Endothelial cell of umbilical vein (primary cell): ENCODE data around the gene GSTO2. TPM values are rescaled to one million over a fixed set of nuclear protein-coding genes. Genes with fewer than 3 reads are reported as not detected.

Experiments
- BruUV-seq: library from RNA; stranded (reverse); fragments of 400-500 nt; replicated peaks from 2 replicates; lab custom pipeline; 2021; lab: Mats Ljungman, UMichigan
- CTCF ChIA-PET: fragments of 300-600, 350-600 bp; sonication (Branson Sonifier 250); formaldehyde crosslinking; loops from one replicate; lab custom pipeline; 2021; ENCODE audit warnings: antibody characterized with exemption, inconsistent platforms; lab: Charles Lee
- POLR2A ChIA-PET: fragments of 300-600, 350-600 bp; sonication (Branson Sonifier 250); formaldehyde crosslinking; loops from one replicate; lab custom pipeline; 2021; ENCODE audit warnings: antibody characterized with exemption, inconsistent platforms; lab: Charles Lee
- DNase-seq: peaks from one replicate; pipeline ENCODE4 v3.0.0-alpha.2; 2011; ENCODE audit warnings: low read depth, low spot score
- FAIRE-seq: peaks from 2 replicates; lab custom pipeline; 2011; peaks lifted over from hg19 to GRCh38; lab: Jason Lieb, UNC
- H2AFZ ChIP-seq: 2 replicates; pipeline ENCODE4 v1.6.0; 2012; ENCODE audit warnings: low read depth, low read length, control low read depth, inconsistent platforms
- H3K27ac ChIP-seq: 2 replicates; pipeline ENCODE4 v1.5.1; 2011; ENCODE audit warnings: low read depth, mild to moderate bottlenecking, control low read depth, low read length, moderate library complexity; ENCODE audit not compliant: insufficient read depth
- H3K27me3 ChIP-seq, 2 experiments: 2 replicates each; pipeline versions ENCODE4 v1.6.0 to v1.6.1; 2011; ENCODE audit warnings: low read length in 2 of 2, mixed read lengths in 1 of 2; ENCODE audit not compliant: control insufficient read depth in 2 of 2, insufficient read depth in 2 of 2
- H3K36me3 ChIP-seq, 2 experiments: 2 replicates in 1 of 2; 3 replicates in 1 of 2; pipeline ENCODE4 v1.5.1; 2011; ENCODE audit warnings: low read length in 2 of 2, mild to moderate bottlenecking in 1 of 2, moderate library complexity in 1 of 2; ENCODE audit not compliant: control insufficient read depth in 2 of 2, insufficient read depth in 2 of 2; ENCODE audit errors: extremely low read depth in 1 of 2
- H3K4me1 ChIP-seq: 3 replicates; pipeline ENCODE4 v1.5.1; 2011; ENCODE audit warnings: mild to moderate bottlenecking, low read length; ENCODE audit not compliant: control insufficient read depth, insufficient read depth; ENCODE audit errors: extremely low read depth
- H3K4me2 ChIP-seq: 2 replicates; pipeline ENCODE4 v1.6.1; 2011; ENCODE audit warnings: low read length, control low read depth, mixed read lengths; ENCODE audit not compliant: insufficient read depth
- H3K4me3 ChIP-seq, 3 experiments: fragments of 200-600 bp in 1 of 3; sonication (generic), shearing (Covaris generic) in 1 of 3; replicated peaks in 1 of 3; 2 replicates each; pipeline ENCODE4 v1.5.1; 2011 to 2016; ENCODE audit warnings: control low read depth in 3 of 3, low read length in 3 of 3, mild to moderate bottlenecking in 2 of 3, inconsistent platforms in 1 of 3, low read depth in 1 of 3, moderate library complexity in 1 of 3; ENCODE audit not compliant: insufficient read depth in 1 of 3
- H3K79me2 ChIP-seq: 2 replicates; pipeline ENCODE4 v1.6.0; 2012; ENCODE audit warnings: low read length, inconsistent platforms; ENCODE audit not compliant: control insufficient read depth, insufficient read depth
- H3K9ac ChIP-seq: replicated peaks from 2 replicates; pipeline ENCODE3; 2011; ENCODE audit warnings: low read length, control low read depth; ENCODE audit not compliant: insufficient read depth; ENCODE audit errors: extremely low read depth
- H3K9me1 ChIP-seq: replicated peaks from 3 replicates; pipeline ENCODE4 v1.6.0; 2011; ENCODE audit warnings: mild to moderate bottlenecking, low read length; ENCODE audit not compliant: control insufficient read depth, insufficient read depth; ENCODE audit errors: extremely low read depth
- H3K9me3 ChIP-seq: replicated peaks from 2 replicates; pipeline ENCODE4 v1.5.1; 2012; ENCODE audit warnings: low read length, inconsistent platforms; ENCODE audit not compliant: control insufficient read depth, insufficient read depth
- H4K20me1 ChIP-seq: replicated peaks from 2 replicates; pipeline ENCODE3; 2011; ENCODE audit warnings: mild to moderate bottlenecking, low read length; ENCODE audit not compliant: control insufficient read depth, insufficient read depth; ENCODE audit errors: extremely low read depth
- CTCF ChIP-seq, 2 donors: IDR thresholded peaks; 1 replicate in 1 of 2; 2 replicates in 1 of 2; pipeline ENCODE4 v1.5.1; 2011; ENCODE audit warnings: low read length in 2 of 2, mild to moderate bottlenecking in 2 of 2, moderate library complexity in 2 of 2, control low read depth in 1 of 2, inconsistent platforms in 1 of 2, low read depth in 1 of 2; ENCODE audit not compliant: insufficient read depth in 1 of 2; ENCODE audit errors: extremely low read depth in 1 of 2
- EZH2 ChIP-seq: IDR thresholded peaks from 2 replicates; pipeline ENCODE4 v1.6.1; 2012; ENCODE audit warnings: borderline replicate concordance, low read depth, mild to moderate bottlenecking, moderate library complexity, low read length, inconsistent platforms; ENCODE audit not compliant: severe bottlenecking
- FOS ChIP-seq: IDR thresholded peaks from 2 replicates; pipeline ENCODE4 v1.6.1; 2011; ENCODE audit warnings: mild to moderate bottlenecking, low read length, moderate library complexity, borderline replicate concordance; ENCODE audit not compliant: insufficient read depth
- GATA2 ChIP-seq: IDR thresholded peaks from 2 replicates; pipeline ENCODE4 v1.7.0; 2011; ENCODE audit warnings: low read depth, mild to moderate bottlenecking, moderate library complexity, mixed read lengths, low read length; ENCODE audit not compliant: insufficient read length, insufficient read depth
- JUN ChIP-seq: IDR thresholded peaks from 2 replicates; pipeline ENCODE4 v1.6.1; 2011; ENCODE audit warnings: borderline replicate concordance, low read depth; ENCODE audit not compliant: insufficient read length, insufficient read depth
- MAX ChIP-seq: IDR thresholded peaks from 2 replicates; pipeline ENCODE4 v1.6.1; 2011; ENCODE audit not compliant: insufficient read depth, insufficient read length
- MYC ChIP-seq: IDR thresholded peaks from one replicate; pipeline ENCODE4 v1.6.1; 2011; ENCODE audit warnings: mild to moderate bottlenecking, low read depth, low read length
- POLR2A ChIP-seq: IDR thresholded peaks from 2 replicates; pipeline ENCODE4 v1.6.1; 2012; ENCODE audit warnings: low read depth, mild to moderate bottlenecking, control low read depth, low read length
- POLR2AphosphoS5 ChIP-seq: IDR thresholded peaks from 2 replicates; pipeline ENCODE4 v1.6.1; 2012; ENCODE audit warnings: low read depth, mild to moderate bottlenecking, control low read depth, low read length, moderate library complexity; ENCODE audit not compliant: insufficient read depth
- dilution Hi-C: fragments of 300-500 bp; cut with MboI; formaldehyde crosslinking; loops from one replicate; pipeline ENCODE4 v1.15.0; 2019; ENCODE audit warnings: low sequenced_read_pairs; ENCODE audit not compliant: extremely low pct_ligation_motif_present
- intact Hi-C: fragments of 100-400 bp; cut with micrococcal nuclease; formaldehyde crosslinking; loops from one replicate; pipeline ENCODE4 v1.10.0; 2022
- polyA plus RNA-seq, 4 experiments: library from polyadenylated mRNA; depleted of rRNA in 3 of 4; stranded (reverse) in 3 of 4; unstranded in 1 of 4; fragments of >200 nt; gene quantifications; 2 replicates each; pipeline versions ENCODE4 v1.2.1 to v1.2.3, GENCODE V29; 2011 to 2012; ENCODE audit warnings: missing spikeins in 1 of 4
- total RNA-seq: library from RNA; stranded (reverse); gene quantifications from 2 replicates; pipeline ENCODE4 v1.2.3, GENCODE V29; 2021

The GSTO2 gene
- total and polyA plus RNA-seq, 2 donors (not counting 3 experiments of a cell fraction or from before 2014, with no cell fraction given): 0.84 to 1.4 TPM

GRCh38 chr10:104323760-104324201 is 54.8 kb downstream of the GSTO2 start:
- CTCF ChIA-PET: interaction anchor here (1.6 to 3.2 kb wide), 2 partner anchors 12 to 18 kb away, joined by 4 to 19 read pairs; no protein-coding TSS in a partner anchor
- H3K9me1 ChIP-seq: no peaks in the 10 kb centered on the region
- H3K4me1 ChIP-seq: peaks cover 57% of the 10 kb centered on the region
- H3K9ac ChIP-seq: no peak overlapping the region
- H3K27me3 ChIP-seq: no peaks in the 10 kb centered on the region
- FAIRE-seq: no peak
- POLR2A ChIA-PET: interaction anchor here (1.4 kb wide), 1 partner anchor 17 kb away, joined by 4 read pairs; no protein-coding TSS in a partner anchor
- BruUV-seq: no TSS peak
- H3K27ac ChIP-seq: no peak overlapping the region
- no peak for DNase-seq
- intact Hi-C loops: no loop called here
- no peak overlapping the region for H3K4me3 ChIP-seq
- H3K36me3 ChIP-seq: no peaks in the 10 kb centered on the region
- peaks cover 5% of the 10 kb centered on the region for H4K20me1 ChIP-seq
- peaks cover 99% of the 10 kb centered on the region for H3K79me2 ChIP-seq
- no peaks in the 10 kb centered on the region for H3K9me3 ChIP-seq
- TF ChIP-seq JUN (no peak), MYC (no peak), MAX (no peak), FOS (no peak), CTCF (IDR thresholded peaks at IDR 0.05; ENCODE audit: extremely low read depth in 1 of 2, insufficient read depth in 1 of 2, low read depth in 1 of 2, low read length in 2 of 2) (no peak), POLR2A (no peak), GATA2 (no peak), POLR2AphosphoS5 (no peak), EZH2 (no peak)
- dilution Hi-C loops: no loop called here
- H2AFZ ChIP-seq: no peak overlapping the region
- no peak overlapping the region for H3K4me2 ChIP-seq
